ENCODE data around the gene PPT2.
"Not testable (repeated sequence)": the region's sequence is repeated elsewhere in the genome, so short reads cannot be mapped to it uniquely, and the experiment has no call there.

PPT2 gene

GRCh38 chr6:32127409-32127716, 26.6 kb upstream of the PPT2 start:
- in situ Hi-C loops (cut with MboI; ENCODE audit: low sequenced_read_pairs): no loop called here

GRCh38 chr6:32127717-32128592, 26.0 kb upstream of the PPT2 start, which contains the start of gene ATF6B:
TSS of gene ATF6B (minus strand) at chr6:32128246. CDS start at chr6:32128207, 39 bp downstream.
- in situ Hi-C loops (cut with MboI; ENCODE audit: low sequenced_read_pairs): no loop called here

GRCh38 chr6:32128751-32129296, 25.1 kb upstream of the PPT2 start:
- in situ Hi-C loops (cut with MboI; ENCODE audit: low sequenced_read_pairs): no loop called here

- in situ Hi-C loops (cut with MboI; ENCODE audit: low sequenced_read_pairs): no loop called here
These were observed 24.4 kb upstream of the PPT2 start for GRCh38 chr6:32129297-32130088.

GRCh38 chr6:32131439-32131948, 22.4 kb upstream of the PPT2 start:
- in situ Hi-C loops (cut with MboI; ENCODE audit: low sequenced_read_pairs): no loop called here

- in situ Hi-C loops (cut with MboI; ENCODE audit: low sequenced_read_pairs): no loop called here
These were observed 21.8 kb upstream of the PPT2 start for GRCh38 chr6:32132110-32132509.

GRCh38 chr6:32133786-32134185, 20.2 kb upstream of the PPT2 start:
- in situ Hi-C loops (cut with MboI; ENCODE audit: low sequenced_read_pairs): no loop called here

- in situ Hi-C loops (cut with MboI; ENCODE audit: low sequenced_read_pairs): no loop called here
These were observed 16.5 kb upstream of the PPT2 start for GRCh38 chr6:32137454-32137853.

GRCh38 chr6:32139590-32139989, 14.4 kb upstream of the PPT2 start:
- in situ Hi-C loops (cut with MboI; ENCODE audit: low sequenced_read_pairs): no loop called here

- in situ Hi-C loops (cut with MboI; ENCODE audit: low sequenced_read_pairs): no loop called here
These were observed 13.4 kb upstream of the PPT2 start for GRCh38 chr6:32140420-32141046.

- in situ Hi-C loops (cut with MboI; ENCODE audit: low sequenced_read_pairs): not testable (repeated sequence)
These were observed 9.7 kb upstream of the PPT2 start for GRCh38 chr6:32144238-32144637.

GRCh38 chr6:32146287-32146686, 7.7 kb upstream of the PPT2 start:
- in situ Hi-C loops (cut with MboI; ENCODE audit: low sequenced_read_pairs): no loop called here

GRCh38 chr6:32146687-32147086, 7.3 kb upstream of the PPT2 start:
- in situ Hi-C loops (cut with MboI; ENCODE audit: low sequenced_read_pairs): no loop called here

- in situ Hi-C loops (cut with MboI; ENCODE audit: low sequenced_read_pairs): no loop called here
These were observed 6.4 kb upstream of the PPT2 start for GRCh38 chr6:32147401-32148132.

- in situ Hi-C loops (cut with MboI; ENCODE audit: low sequenced_read_pairs): no loop called here
These were observed 5.5 kb upstream of the PPT2 start for GRCh38 chr6:32148289-32149091.

- in situ Hi-C loops (cut with MboI; ENCODE audit: low sequenced_read_pairs): no loop called here
These were observed 4.7 kb upstream of the PPT2 start for GRCh38 chr6:32149092-32149755.

GRCh38 chr6:32149932-32150870, 3.7 kb upstream of the PPT2 start:
- in situ Hi-C loops (cut with MboI; ENCODE audit: low sequenced_read_pairs): no loop called here
